ENCODE data around the gene SNRNP25.
"Not testable (repeated sequence)": the region's sequence is repeated elsewhere in the genome, so short reads cannot be mapped to it uniquely, and the experiment has no call there.

DNA sequence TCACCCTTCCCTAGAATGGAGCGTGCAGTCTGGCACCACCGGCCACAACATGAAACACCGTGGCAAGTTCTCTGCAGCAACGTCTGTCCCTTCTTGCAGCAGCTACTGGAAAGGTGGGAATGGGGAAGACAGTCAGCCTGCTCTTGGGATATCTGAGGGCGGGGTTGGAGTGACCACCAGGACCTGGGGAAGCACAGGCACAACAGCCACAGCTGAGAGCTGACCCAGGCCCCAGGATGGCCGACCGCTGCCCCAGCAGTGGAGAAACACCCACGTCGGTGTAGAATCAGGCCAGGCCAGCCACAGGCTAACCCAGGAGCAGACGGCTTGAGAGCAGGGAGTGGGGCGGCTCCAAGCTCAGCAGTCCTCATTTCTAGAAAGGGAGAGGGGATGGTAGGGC is 15.4 kb upstream of the SNRNP25 start:
- not testable (repeated sequence) for TF ChIP-seq POLR2AphosphoS5, POLR2A, EP300 (IDR thresholded peaks at IDR 0.05)
- TF ChIP-seq, protein P1, sequence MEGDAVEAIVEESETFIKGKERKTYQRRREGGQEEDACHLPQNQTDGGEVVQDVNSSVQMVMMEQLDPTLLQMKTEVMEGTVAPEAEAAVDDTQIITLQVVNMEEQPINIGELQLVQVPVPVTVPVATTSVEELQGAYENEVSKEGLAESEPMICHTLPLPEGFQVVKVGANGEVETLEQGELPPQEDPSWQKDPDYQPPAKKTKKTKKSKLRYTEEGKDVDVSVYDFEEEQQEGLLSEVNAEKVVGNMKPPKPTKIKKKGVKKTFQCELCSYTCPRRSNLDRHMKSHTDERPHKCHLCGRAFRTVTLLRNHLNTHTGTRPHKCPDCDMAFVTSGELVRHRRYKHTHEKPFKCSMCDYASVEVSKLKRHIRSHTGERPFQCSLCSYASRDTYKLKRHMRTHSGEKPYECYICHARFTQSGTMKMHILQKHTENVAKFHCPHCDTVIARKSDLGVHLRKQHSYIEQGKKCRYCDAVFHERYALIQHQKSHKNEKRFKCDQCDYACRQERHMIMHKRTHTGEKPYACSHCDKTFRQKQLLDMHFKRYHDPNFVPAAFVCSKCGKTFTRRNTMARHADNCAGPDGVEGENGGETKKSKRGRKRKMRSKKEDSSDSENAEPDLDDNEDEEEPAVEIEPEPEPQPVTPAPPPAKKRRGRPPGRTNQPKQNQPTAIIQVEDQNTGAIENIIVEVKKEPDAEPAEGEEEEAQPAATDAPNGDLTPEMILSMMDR (IDR thresholded peaks at IDR 0.05), result not testable (repeated sequence)

All from upper lobe of left lung (tissue), 4 donors.